Endothelial cell (in vitro differentiated cells): ENCODE results near the gene SST. TPM values are rescaled to one million over a fixed set of nuclear protein-coding genes. Genes with fewer than 3 reads are reported as not detected.

Experiments
- DNase-seq: peaks from one replicate; pipeline ENCODE4 v3.0.0; 2021; ENCODE audit warnings: low spot score
- H3K27ac Mint-ChIP-seq: one replicate; pipeline ENCODE4 v1.8.0; 2021; ENCODE audit warnings: mixed read lengths, inconsistent platforms; ENCODE audit not compliant: unreplicated experiment
- H3K27me3 Mint-ChIP-seq: one replicate; pipeline ENCODE4 v1.8.0; 2021; ENCODE audit warnings: mild to moderate bottlenecking, moderate library complexity, mixed read lengths, inconsistent platforms; ENCODE audit not compliant: unreplicated experiment
- H3K36me3 Mint-ChIP-seq: one replicate; pipeline ENCODE4 v1.8.0; 2021; ENCODE audit warnings: mild to moderate bottlenecking, low read depth, mixed read lengths, inconsistent platforms; ENCODE audit not compliant: unreplicated experiment
- H3K4me1 Mint-ChIP-seq: one replicate; pipeline ENCODE4 v1.8.0; 2021; ENCODE audit warnings: mild to moderate bottlenecking, mixed read lengths, inconsistent platforms; ENCODE audit not compliant: unreplicated experiment
- H3K4me3 Mint-ChIP-seq: one replicate; pipeline ENCODE4 v1.8.0; 2021; ENCODE audit warnings: mild to moderate bottlenecking, mixed read lengths, inconsistent platforms; ENCODE audit not compliant: unreplicated experiment
- H3K9me3 Mint-ChIP-seq: one replicate; pipeline ENCODE4 v1.8.0; 2021; ENCODE audit warnings: mixed read lengths, inconsistent platforms; ENCODE audit not compliant: unreplicated experiment
- total RNA-seq: library from RNA; stranded (reverse); fragmentation: NEBNext Ultra II Directional; extraction: Animal tissue kit (Norgen Biotek cat#: 25700); gene quantifications from one replicate; pipeline ENCODE4 v1.2.1, GENCODE V29; 2021; ENCODE audit not compliant: unreplicated experiment
- TF ChIP-seq, protein P1 (sequence below): fragments of 200-600 bp; sonication (generic); IDR thresholded peaks from one replicate; pipeline ENCODE4 v1.5.0; 2021; ENCODE audit warnings: antibody characterized with exemption; ENCODE audit not compliant: unreplicated experiment

SST gene
- total RNA-seq, 1 donor from 2014 or later = not detected

DNA sequence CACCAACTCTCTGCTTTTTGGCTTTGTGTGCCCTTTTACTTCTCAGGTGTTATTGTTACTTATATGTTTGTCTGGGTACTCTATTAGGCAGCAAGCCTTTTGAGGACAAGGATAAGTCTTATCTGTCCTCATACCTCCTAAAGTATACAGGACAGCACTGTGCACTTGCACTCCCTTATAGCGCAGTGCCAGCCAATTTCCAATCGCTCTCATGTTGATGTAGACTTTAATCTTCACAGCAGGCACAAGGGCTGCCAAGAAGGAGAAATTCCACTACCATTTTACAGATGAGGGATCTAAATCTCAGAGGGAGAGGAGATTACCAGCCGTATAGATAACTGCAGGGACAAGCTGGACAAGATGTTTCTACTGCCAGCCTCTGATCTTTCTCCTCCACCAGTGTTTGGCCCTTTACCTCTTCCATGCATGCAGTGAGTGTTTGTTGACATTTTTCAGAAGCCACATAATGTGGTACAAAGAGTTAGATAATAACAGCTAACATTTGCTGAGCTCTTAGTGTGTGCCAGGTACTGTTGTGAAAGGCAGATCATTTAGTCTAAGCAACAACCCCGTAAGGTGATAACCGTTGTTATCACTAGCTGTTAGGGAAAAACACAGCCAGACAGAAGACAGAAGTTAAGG, 30.1 kb downstream of the SST start:
- H3K36me3 Mint-ChIP-seq = no peaks in the 10 kb centered on the region
- no peaks in the 10 kb centered on the region for H3K27me3 Mint-ChIP-seq
- H3K27ac Mint-ChIP-seq = no peak overlapping the region
- DNase-seq = no peak
- no peaks in the 10 kb centered on the region for H3K4me1 Mint-ChIP-seq
- TF ChIP-seq, protein P1, sequence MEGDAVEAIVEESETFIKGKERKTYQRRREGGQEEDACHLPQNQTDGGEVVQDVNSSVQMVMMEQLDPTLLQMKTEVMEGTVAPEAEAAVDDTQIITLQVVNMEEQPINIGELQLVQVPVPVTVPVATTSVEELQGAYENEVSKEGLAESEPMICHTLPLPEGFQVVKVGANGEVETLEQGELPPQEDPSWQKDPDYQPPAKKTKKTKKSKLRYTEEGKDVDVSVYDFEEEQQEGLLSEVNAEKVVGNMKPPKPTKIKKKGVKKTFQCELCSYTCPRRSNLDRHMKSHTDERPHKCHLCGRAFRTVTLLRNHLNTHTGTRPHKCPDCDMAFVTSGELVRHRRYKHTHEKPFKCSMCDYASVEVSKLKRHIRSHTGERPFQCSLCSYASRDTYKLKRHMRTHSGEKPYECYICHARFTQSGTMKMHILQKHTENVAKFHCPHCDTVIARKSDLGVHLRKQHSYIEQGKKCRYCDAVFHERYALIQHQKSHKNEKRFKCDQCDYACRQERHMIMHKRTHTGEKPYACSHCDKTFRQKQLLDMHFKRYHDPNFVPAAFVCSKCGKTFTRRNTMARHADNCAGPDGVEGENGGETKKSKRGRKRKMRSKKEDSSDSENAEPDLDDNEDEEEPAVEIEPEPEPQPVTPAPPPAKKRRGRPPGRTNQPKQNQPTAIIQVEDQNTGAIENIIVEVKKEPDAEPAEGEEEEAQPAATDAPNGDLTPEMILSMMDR = no peak
- no peak overlapping the region for H3K4me3 Mint-ChIP-seq
- H3K9me3 Mint-ChIP-seq = no peaks in the 10 kb centered on the region

DNA sequence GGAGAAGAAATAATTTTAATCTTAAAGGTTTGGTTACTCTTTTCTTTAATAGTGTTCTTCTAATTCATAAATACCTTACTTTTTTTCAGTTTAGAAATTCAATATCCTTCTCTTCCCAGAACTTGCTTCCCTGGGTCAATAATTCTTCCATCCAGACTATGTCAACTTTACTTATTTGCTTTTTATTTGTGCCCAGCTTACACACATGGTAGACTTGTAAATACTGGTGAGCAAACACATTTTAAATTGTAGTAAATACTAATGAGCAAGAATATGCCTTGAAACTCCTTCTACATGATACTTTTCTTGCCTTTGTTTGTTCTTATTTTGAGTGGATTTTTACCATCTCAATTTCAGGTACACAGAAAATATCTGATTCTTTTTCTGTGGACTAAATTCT, 33.7 kb downstream of the SST start:
- Mint-ChIP-seq H3K4me1 (no peaks in the 10 kb centered on the region), H3K9me3 (no peaks in the 10 kb centered on the region), H3K4me3 (no peak overlapping the region)

DNA sequence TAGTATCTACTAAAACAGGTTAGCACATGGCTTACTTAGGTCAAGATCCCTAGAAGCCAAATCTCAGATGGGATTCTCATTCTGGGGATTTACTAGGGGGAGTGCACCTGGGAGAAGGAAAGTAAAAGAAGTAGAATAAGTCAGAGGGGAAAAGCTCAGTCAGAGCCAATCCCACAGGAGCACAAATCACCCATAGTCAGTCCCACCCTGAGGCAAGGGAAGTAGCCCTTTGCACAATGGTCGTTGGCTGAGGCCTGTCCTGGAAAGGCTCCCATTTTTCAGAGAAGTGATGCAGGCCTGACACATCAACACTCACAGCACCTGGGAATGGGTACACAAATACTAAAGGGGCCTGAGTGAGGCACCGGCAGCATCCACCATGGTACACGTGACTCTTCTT, 39.8 kb downstream of the SST start:
- no peak for DNase-seq
- Mint-ChIP-seq H3K9me3 (no peaks in the 10 kb centered on the region), H3K36me3 (no peaks in the 10 kb centered on the region), H3K27me3 (peaks cover 2% of the 10 kb centered on the region), H3K4me1 (no peaks in the 10 kb centered on the region), H3K4me3 (no peak overlapping the region), H3K27ac (no peak overlapping the region)
- TF ChIP-seq, protein P1 = no peak

More for the DNA sequence above, 33.7 kb downstream of the SST start:
- no peak for DNase-seq
- Mint-ChIP-seq H3K27ac (no peak overlapping the region), H3K27me3 (no peaks in the 10 kb centered on the region), H3K36me3 (no peaks in the 10 kb centered on the region)
- TF ChIP-seq, protein P1 = no peak

GRCh38 chr3:187629711-187630110, 40.5 kb downstream of the SST start:
- Mint-ChIP-seq H3K4me3 (no peak overlapping the region), H3K27me3 (peaks cover 2% of the 10 kb centered on the region), H3K9me3 (no peaks in the 10 kb centered on the region), H3K4me1 (no peaks in the 10 kb centered on the region), H3K36me3 (no peaks in the 10 kb centered on the region), H3K27ac (no peak overlapping the region)
- TF ChIP-seq, protein P1 = no peak
- no peak for DNase-seq

DNA sequence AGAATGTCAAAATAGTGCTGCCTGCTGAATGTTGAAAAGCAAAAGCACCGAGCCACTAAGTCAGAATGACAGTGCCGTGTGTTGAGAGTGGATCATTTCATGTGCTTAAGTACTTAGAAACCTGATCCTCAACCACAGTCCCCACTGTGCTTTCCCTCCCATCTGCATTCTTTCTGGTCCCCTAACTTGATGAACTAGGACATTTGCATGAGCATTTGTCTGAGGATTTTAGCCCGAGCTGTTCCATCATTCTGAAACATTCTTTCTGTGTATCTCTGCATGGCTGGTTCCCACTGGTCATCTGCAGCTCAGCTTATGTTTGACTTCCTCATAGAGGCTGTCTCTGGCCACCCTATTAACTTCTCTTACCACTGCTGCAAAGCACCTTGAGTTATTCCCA, 42.0 kb downstream of the SST start:
- no peak for DNase-seq
- H3K27me3 Mint-ChIP-seq = peaks cover 4% of the 10 kb centered on the region
- H3K4me3 Mint-ChIP-seq = no peak overlapping the region
- H3K9me3 Mint-ChIP-seq = no peaks in the 10 kb centered on the region
- H3K36me3 Mint-ChIP-seq = no peaks in the 10 kb centered on the region
- H3K4me1 Mint-ChIP-seq = no peaks in the 10 kb centered on the region
- TF ChIP-seq, protein P1 = no peak
- H3K27ac Mint-ChIP-seq = no peak overlapping the region
